SK-MEL-5 (cell line): Measurements from ENCODE around the gene MRPL45. TPM values are rescaled to one million over a fixed set of nuclear protein-coding genes. Genes with fewer than 3 reads are reported as not detected.

Experiments used
- DNase-seq: peaks from one replicate; pipeline ENCODE4 v3.0.0-alpha.2; 2016; ENCODE audit warnings: low read depth, low spot score
- in situ Hi-C: cut with HindIII; loops from 2 replicates; pipeline ENCODE4 v1.10.0; 2016; ENCODE audit warnings: low sequenced_read_pairs, high pct_unique_total_duplicates, low pct_unique_long_range_greater_than_20kb
- total RNA-seq: library from RNA; depleted of rRNA; stranded (reverse); fragments of >200 nt; shearing (Covaris generic); gene quantifications from 2 replicates; pipeline ENCODE4 v1.2.3, GENCODE V29; 2014

The MRPL45 gene
- total RNA-seq, 1 experiment from 2014 or later = 80.0 TPM

- no peak for DNase-seq
- in situ Hi-C loops = no loop called here
These were observed 41.6 kb downstream of the MRPL45 start for GRCh38 chr17:38338535-38338934.

GRCh38 chr17:38339891-38340290 is 42.9 kb downstream of the MRPL45 start:
- DNase-seq = no peak
- in situ Hi-C loops = no loop called here

- in situ Hi-C loops = no loop called here
- DNase-seq = peak; percentile 77
These were observed 44.2 kb downstream of the MRPL45 start for GRCh38 chr17:38341035-38341721.

- in situ Hi-C loops = no loop called here
- no peak for DNase-seq
These were observed 46.1 kb downstream of the MRPL45 start for GRCh38 chr17:38342886-38343607.

GRCh38 chr17:38343608-38344419 is 46.8 kb downstream of the MRPL45 start, which contains the start of gene GPR179:
Gene GPR179 (minus strand): TSS chr17:38343956. CDS start chr17:38343789, 167 bp downstream.
- in situ Hi-C loops = no loop called here
- no peak for DNase-seq

- in situ Hi-C loops = no loop called here
- DNase-seq = no peak
These were observed 47.4 kb downstream of the MRPL45 start for GRCh38 chr17:38344420-38344745.

GRCh38 chr17:38345743-38346142 is 48.8 kb downstream of the MRPL45 start:
- DNase-seq = no peak
- in situ Hi-C loops = no loop called here

- in situ Hi-C loops = no loop called here
These were observed 52.2 kb downstream of the MRPL45 start for GRCh38 chr17:38349097-38349730.

GRCh38 chr17:38350035-38350434 is 53.1 kb downstream of the MRPL45 start:
- DNase-seq = no peak
- in situ Hi-C loops = no loop called here

More at GRCh38 chr17:38349097-38349730, 52.2 kb downstream of the MRPL45 start:
- DNase-seq = peak; percentile 92

GRCh38 chr17:38351412-38352222 is 54.6 kb downstream of the MRPL45 start, which contains the start of gene SOCS7:
Gene SOCS7 (plus strand): TSS chr17:38351844. CDS start chr17:38352053, 209 bp downstream.
- peak; percentile 92 for DNase-seq
- in situ Hi-C loops = no loop called here

- in situ Hi-C loops = no loop called here
- no peak for DNase-seq
These were observed 55.5 kb downstream of the MRPL45 start for GRCh38 chr17:38352245-38353085.

GRCh38 chr17:38353086-38353604 is 56.2 kb downstream of the MRPL45 start:
- DNase-seq = no peak
- in situ Hi-C loops = no loop called here

GRCh38 chr17:38353668-38354067 is 56.7 kb downstream of the MRPL45 start:
- DNase-seq = no peak
- in situ Hi-C loops = no loop called here

GRCh38 chr17:38354466-38354865 is 57.5 kb downstream of the MRPL45 start:
- DNase-seq = no peak
- in situ Hi-C loops = no loop called here

- in situ Hi-C loops = no loop called here
- DNase-seq = no peak
These were observed 58.3 kb downstream of the MRPL45 start for GRCh38 chr17:38355251-38355650.

GRCh38 chr17:38357486-38358123 is 60.6 kb downstream of the MRPL45 start:
- in situ Hi-C loops = no loop called here
- no peak for DNase-seq
